WI38 (cell line): Measurements from ENCODE around the gene GNG11.
A peak's percentile ranks its signal among the peaks of the same experiment; 100 is the strongest.
"Not testable (repeated sequence)": the region's sequence is repeated elsewhere in the genome, so short reads cannot be mapped to it uniquely, and the experiment has no call there.

Source experiments
- H3K4me3 ChIP-seq: 2 replicates; pipeline ENCODE4 v1.5.1; 2011; ENCODE audit warnings: low read depth, mild to moderate bottlenecking, control low read depth, low read length
- CTCF ChIP-seq: IDR thresholded peaks from 2 replicates; pipeline ENCODE4 v1.5.1; 2012; ENCODE audit warnings: low read depth, mild to moderate bottlenecking, control low read depth, low read length

Gene GNG11

GRCh38 chr7:93895859-93896600 lies 25.5 kb upstream of the GNG11 start:
- TF ChIP-seq CTCF: no peak

GRCh38 chr7:93897680-93898079 lies 23.9 kb upstream of the GNG11 start:
- TF ChIP-seq CTCF: no peak
- no peak overlapping the region for H3K4me3 ChIP-seq

More at GRCh38 chr7:93895859-93896600, 25.5 kb upstream of the GNG11 start:
- no peak overlapping the region for H3K4me3 ChIP-seq

GRCh38 chr7:93902777-93903423 lies 18.6 kb upstream of the GNG11 start:
- H3K4me3 ChIP-seq: no peak overlapping the region
- peak; percentile 65 for TF ChIP-seq CTCF

GRCh38 chr7:93906267-93906666 lies 15.3 kb upstream of the GNG11 start, which contains the start of gene GNGT1:
GNGT1 (plus strand) TSS chr7:93906567; CDS start chr7:93906747, 180 bp downstream.
- TF ChIP-seq CTCF: no peak
- no peak within 1 kb of the TSS for H3K4me3 ChIP-seq

GRCh38 chr7:93910076-93910994 lies 11.2 kb upstream of the GNG11 start:
- H3K4me3 ChIP-seq: no peak overlapping the region
- no peak for TF ChIP-seq CTCF

- not testable (repeated sequence) for H3K4me3 ChIP-seq
Measured at GRCh38 chr7:93911242-93911641, 10.3 kb upstream of the GNG11 start.

GRCh38 chr7:93911661-93912060 lies 9.9 kb upstream of the GNG11 start:
- H3K4me3 ChIP-seq: not testable (repeated sequence)

GRCh38 chr7:93913197-93913596 lies 8.3 kb upstream of the GNG11 start:
- no peak for TF ChIP-seq CTCF
- no peak overlapping the region for H3K4me3 ChIP-seq
